MM.1S (cell line): ENCODE data around the gene AKAP8L.

Source experiments
- CTCF ChIP-seq: fragments of 300-600 bp; sonication (generic); IDR thresholded peaks from 2 replicates; pipeline ENCODE4 v1.5.1; 2016; ENCODE audit warnings: antibody characterized with exemption, low read length, mixed read lengths
- EZH2 ChIP-seq: fragments of 300-600 bp; sonication (generic); optimal IDR thresholded peaks from 2 replicates; pipeline ENCODE3; 2017; ENCODE audit warnings: low read depth, mild to moderate bottlenecking, antibody characterized with exemption, low read length, mixed read lengths
- EZH2phosphoT487 ChIP-seq: fragments of 300-600 bp; sonication (generic); IDR thresholded peaks from 2 replicates; pipeline ENCODE4 v1.6.1; 2018; ENCODE audit warnings: antibody characterized with exemption, low read length

- no peak for TF ChIP-seq CTCF
- no peak for TF ChIP-seq EZH2
- TF ChIP-seq EZH2phosphoT487 = no peak
Measured at GRCh38 chr19:15427991-15428471, 9.2 kb upstream of the AKAP8L start.
